Amygdala (tissue), 56 donors: ENCODE data around the gene RSRC1.

Experiments used
- DNase-seq, 56 donors: peaks; one replicate each; lab custom pipeline; 2025; lab: John Stamatoyannopoulos, UW

RSRC1 gene

DNA sequence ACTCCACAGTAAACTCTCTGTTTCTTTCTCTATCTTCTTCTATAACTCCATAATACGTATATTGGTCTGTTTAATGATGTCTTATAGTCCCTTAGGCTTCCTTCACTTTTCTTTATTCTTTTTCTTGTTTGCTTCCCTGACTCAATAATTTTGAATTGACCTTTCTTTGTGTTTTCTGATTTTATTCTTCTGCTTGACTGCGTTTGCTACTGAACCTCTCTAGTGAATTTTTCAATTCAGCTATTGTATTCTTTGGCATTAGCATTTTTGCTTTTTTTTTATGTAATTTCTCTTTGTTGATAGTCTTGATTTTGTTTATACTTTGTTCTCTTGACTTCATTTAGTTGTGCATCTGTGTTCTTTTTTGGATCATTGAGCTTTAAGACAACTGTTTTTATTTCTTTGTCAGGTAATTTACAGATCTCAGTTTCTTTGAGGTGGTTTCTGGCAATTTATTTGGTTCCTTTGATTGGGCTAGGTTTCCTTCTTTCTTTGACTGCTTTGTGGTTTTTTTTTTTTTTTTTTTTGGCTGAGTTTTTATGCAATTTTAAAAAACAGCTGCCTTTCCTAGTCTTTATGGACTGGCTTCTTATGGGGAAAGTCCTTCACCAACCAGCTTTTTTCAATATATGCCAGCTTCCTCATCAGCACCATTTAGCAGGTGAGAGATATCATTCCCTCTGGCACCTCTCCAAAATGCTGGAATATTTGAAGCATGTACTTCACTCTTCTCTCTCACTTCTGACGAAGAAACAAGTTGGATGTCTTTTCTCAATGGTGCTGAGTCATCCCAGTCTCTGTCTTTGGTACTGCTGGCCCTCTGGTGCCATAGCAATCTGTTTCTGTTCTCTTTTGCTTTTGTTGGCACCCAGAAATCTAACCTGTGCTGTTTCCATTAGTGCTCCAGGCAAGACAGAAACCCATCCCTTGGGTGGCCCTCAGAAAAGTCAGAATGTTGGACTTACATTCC lies 17.6 kb downstream of the RSRC1 start:
- no peak for DNase-seq

DNA sequence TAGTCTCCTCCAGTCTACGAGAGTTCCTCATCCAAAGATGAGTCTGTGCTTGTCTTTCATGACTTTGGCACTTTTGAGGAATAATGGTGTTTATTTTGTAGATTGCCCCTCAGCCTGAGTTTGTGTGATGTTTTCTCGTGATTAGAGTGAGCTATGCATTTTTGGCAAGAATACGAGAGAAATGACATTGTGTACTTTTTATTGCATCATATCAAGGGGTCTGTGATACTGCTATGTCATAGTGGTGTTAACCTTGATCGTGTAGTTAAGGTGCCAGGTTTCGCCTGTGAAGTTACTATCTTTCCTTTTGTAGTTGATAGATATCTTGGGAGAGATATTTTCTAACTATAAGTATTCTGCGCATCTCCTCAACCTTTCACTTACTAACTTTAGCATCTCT lies 18.9 kb downstream of the RSRC1 start:
- DNase-seq, result no peak

DNA sequence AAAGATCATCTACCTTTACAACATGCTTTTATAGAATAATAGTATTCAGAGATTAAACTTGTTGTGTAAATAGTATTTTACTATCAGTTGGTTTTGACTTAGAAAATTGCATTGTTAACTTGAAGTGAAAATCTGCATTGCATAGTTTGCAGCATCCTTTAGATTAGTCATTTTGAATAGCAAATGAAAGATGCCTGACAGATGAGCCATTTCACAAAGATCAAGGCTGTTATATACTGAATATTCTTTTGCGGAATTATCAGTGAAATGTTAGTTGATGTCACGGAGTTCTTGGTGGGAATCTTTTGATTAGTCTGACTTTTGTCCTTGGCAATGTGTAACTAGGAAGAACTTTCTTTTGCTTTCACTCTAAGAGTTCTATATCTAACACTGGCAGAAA lies 24.5 kb downstream of the RSRC1 start:
- no peak for DNase-seq

DNA sequence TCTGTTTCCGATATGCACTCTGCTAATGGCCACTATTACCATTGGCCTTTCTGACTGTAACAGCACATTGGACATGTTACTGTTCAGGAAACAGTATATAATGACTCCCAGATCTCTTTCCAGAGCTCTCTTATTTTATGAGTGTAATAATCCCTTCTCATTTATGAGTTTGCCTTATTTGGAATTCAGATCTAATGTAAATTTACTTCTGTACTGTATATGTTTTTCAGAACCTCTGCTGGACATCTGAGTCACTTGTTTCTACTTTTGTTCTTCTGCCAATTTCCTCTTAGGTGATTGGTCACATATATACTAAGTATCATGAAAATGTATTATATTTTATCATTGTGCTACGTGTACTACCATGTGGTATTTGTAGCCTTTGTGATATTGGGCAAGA lies 30.5 kb downstream of the RSRC1 start:
- no peak for DNase-seq

DNA sequence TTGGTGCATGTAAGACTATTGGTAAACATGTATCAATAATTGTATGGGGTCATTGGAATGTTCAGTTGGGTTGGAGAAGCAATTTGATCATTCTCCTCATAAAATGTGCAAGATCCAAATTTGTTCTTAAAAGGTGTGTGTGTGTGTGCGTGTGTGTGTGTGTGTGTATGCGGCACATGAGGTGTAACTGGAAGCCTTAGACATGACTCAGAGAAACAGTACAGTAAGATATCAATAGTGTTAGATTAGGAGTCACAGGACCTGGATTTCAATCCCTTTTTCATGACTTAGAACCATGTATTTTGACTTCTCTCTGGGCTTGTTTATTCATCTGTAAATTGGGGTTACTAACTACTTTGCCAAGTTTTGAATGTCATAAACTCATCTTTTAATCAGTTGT lies 38.3 kb downstream of the RSRC1 start:
- no peak for DNase-seq

DNA sequence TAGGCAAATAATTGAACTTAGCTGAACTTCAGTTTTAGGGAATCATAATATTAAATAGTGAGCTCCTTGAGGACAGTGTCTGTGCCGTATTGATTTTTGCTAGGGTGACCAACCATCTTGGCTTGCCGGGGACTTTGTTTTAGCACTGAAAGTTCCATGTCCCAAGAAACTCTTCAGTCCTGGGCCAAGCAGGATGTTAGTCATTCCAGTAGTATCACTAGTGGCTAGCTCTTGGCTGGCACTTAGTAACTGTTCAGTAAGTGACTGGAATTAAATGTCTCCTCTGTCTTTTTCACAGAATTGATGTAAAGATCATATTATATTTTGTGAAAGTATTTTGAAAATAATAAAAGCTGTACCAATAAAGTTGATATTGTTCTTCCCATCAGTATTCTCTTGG lies 42.3 kb downstream of the RSRC1 start:
- no peak for DNase-seq

DNA sequence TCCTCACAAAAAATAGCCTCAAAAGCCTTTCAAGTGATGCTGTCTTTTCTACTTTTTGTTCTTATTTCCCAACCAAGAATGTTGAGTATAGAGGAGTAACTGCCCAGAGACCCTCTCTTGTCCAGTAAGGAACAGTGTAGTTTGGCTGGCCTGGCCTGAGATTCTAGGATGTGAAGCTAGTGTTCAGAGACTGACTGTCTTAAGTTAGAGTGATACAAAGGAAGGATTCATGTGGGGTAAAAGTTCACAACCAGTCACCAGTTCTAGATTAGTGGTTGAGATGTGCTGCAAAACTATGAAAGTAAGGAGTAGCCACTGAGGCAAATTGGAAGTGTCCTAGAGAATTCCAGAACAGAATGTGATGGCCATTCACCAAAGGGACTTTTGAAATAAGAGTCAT lies 49.1 kb downstream of the RSRC1 start:
- no peak for DNase-seq

DNA sequence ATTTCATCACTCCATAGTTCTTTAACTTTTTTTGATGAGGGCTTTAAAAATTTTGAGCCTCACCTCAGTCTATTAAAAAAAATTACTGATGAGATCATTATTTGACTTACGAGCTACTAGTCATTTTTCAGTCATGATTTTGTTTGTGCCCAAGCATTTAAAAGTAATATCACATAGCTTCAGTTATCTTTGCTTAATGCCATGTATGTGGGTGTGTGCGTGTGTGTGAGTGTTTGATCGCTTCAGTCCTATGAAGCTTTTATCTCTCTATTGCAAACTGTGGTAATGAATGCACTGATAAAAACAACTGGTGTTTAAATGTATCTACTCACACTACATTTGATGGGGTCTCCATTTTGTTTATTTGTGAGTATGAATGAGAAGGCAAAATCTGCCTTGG lies 49.8 kb downstream of the RSRC1 start:
- no peak for DNase-seq

DNA sequence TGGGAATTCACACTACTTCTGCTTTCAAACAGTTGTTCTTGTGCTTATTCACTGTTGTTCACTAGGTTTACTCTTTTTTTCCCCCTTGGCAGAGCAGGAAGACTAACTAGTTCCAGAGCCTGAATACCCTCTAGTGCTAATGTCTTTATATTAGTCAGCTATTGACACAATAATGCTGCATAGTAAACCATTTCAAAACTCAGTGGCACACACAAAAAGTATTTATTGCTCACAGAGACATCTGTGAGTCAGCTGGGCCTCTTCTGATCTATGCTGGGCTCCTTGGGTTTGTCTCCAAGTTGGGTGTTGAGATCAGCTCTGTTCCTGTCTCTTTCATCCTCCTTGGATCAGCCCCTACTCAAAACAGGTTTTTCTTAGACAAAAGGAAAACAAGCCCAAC lies 51.1 kb downstream of the RSRC1 start:
- no peak for DNase-seq

DNA sequence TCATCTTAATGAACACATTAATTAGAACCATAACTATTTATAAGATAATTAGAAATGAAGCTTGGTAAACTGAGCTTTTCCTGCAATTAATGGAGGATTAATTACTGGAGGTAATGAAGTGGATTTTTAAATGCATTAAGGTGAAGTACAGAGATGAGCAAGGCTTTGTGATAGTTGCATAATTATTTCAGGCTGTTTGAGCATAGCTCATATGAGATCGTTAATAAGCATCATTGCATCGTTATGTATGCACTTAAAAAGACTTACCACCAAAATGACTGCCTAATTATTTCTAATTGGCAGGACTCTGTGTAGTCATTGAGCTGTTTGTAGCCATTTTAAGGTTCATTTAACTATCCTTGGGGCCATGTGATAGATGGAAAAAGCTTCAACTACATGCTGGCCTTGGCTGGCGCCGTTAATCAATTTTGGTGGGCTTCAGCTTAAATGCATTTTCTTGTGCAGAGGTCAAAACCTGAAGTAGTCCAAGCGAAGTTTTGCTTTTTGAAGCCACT lies 55.3 kb downstream of the RSRC1 start:
- DNase-seq, result no peak

DNA sequence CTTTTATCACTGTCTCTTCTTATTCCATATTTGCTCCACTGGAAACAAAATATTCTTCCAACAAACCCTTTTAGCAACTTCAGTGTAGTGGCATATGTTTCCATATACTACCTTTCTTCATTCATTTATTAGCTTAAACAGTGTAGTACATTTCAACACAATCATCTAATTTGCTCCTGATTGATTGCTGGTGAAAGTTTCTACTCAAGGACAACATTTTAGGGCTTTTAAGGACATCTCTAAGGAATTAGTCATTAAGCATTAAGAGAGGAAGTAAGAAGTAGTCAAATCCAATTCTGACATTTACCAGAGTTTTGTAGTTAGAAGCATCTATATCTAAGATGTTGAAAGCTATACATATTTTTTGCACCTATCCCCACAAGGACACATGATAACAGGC lies 55.8 kb downstream of the RSRC1 start:
- no peak for DNase-seq

DNA sequence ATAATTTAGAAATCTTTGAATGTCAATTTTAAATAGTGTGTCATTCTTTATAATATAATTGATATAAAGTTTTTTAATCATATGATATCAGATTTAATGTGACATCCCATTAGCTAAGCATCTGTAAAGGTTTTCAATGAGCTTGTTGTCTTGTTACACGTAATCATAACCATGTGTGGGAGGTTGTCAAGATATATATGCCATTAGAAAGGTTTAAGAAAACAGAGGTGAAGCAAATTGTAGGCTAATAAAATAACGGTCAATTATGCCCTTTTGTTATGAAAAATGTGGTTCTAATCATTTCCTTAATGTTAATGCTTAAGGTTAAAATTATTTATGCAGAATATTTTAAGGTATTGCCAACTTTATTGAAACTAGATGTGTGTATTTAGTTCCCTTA lies 56.3 kb downstream of the RSRC1 start:
- DNase-seq, result no peak

DNA sequence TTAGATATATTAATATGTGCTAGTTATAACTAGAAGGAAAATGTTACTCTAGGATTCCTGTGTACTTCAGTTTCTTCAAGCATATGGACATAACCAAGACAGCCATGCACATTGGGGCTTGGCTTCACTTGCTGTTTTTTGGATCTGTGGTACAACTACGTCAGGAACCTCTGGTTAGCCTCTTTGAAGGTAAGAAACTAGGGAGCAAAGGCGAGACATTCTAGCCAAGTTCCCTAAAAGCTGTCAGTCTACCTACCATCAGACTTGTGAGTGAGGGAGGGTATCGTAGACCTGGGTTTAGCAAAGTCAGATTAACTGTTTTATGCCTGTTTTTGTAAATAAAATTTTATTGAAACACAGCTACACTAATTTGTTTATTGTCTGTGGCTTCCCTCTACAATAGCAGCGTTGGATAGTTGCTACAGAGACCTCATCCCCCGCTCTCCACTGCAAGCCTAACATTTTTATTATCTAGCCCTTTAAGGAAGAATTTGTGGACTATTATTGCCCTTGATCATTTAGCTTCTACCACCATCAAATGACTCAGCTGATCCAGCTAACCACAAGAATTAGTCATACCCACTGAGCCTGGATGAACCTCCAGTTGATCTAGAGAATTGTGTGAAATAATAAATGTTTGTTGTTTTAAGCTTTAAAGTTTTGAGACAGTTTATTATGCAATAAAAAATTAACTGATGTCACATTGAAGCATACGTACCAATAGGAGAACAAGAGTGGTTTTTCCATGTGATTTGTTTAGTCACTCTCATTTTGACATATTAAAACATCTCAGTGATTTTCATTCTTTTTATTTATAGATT lies 58.1 kb downstream of the RSRC1 start:
- DNase-seq, result no peak

DNA sequence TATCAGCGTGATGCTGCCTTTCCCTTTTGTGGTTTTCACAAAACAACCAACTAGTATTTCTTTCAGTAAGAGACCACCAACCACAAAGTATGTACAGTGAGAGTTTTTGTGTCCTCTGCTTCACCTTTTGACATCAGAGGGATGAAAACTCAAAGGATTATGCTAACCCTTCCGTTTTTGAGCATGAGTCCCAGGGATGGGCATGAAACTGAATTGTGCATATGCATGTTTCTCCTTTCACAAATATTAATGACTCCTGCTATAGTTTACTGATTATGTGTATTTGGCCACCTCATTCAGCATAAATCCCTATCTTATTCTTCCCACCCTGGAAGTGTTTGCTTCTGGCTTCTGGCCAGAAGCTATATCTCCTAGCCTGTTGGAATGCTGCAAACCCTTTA lies 59.2 kb downstream of the RSRC1 start:
- DNase-seq, result no peak

DNA sequence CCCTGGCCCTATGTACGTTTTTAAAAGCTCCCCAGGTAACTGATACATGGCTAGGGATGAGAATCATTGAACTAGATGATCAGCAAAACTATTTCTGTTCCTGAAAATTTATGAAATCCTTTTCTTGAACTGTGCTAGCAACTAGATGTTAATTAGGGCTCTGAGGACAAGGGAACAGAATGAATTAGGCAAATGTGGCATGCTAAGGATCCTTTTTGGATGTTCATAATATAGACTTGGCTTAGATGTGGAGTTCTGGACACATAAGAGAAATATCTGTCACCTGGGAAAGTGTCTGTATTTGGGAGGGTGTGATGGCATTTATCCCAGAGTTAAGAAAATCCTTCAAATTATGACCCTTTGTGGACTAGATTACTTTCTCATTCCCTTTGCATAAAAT lies 71.2 kb downstream of the RSRC1 start:
- DNase-seq, result no peak

DNA sequence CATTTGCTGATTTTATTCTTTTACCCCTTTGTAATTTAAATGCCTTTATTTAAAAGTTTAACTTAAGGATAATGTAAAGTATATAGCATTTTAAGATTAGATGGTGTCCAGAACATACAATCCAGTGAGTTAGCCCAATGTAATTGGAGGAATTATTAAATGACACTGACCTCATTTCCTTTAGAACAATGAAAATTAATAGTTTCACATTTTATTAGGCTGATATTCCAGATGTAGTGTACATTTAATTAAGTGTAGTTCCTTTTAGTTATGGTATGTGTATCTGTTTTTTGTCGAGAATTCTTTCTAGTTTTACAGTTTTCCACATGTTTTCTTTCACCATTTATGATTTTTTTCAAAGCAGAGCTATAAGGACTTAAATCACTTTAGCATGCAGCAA lies 75.8 kb downstream of the RSRC1 start:
- no peak for DNase-seq

DNA sequence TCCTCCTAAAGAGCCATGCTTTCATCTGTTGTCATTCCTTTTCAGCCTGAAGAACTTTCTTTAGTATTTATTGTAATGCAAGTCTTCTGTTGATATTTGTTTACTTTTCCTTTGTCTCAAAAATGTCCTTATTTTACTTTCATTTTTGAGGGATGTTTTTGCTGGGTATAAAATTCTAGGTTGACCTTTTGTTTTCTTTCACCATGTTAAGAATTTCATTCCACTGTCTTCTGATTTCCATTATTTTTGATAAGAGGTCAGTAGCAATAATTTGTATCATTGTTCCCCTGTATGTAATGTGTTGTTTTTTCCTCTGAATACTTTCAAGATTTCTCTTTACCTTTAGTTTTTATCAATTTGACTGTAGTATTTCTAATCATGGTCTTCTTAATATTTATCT lies 91.1 kb downstream of the RSRC1 start:
- no peak for DNase-seq

DNA sequence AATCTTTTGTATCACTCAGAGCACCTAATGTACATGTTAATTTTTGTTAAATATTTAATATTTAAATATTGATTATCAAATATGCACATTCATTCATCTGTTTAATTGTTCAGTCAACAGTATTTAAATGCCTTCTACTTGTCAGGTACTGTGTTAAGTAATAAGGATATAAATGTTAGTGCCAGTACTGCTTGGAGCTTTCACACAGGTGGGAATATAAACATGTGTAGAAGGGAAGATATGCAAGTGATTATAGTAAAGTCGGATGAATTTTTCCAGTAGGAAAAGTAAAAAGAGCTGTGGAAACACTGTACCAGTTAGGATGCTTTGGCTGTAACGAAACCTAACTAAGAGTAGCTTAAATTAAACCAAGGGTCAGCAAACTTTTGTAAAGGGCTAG lies 95.4 kb downstream of the RSRC1 start:
- no peak for DNase-seq

DNA sequence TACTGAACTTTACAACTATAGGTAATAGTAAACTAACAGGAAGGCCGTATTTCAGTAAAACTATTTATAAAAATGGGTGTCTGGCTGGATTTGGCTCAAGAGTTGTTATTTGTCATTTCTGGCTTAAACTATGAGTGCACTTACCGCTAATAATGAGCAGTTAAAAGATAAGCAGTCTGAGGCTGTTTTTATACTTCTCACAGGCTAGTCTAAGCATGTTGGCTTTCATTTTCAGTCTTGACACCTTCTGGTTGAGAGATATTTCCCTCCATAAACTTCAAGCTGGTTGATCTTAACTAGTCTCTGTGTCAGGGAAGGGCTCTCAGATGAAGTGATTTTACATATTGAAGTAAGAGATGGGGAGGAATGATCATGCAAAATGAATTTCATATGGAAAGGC lies 96.1 kb downstream of the RSRC1 start:
- DNase-seq, result no peak

DNA sequence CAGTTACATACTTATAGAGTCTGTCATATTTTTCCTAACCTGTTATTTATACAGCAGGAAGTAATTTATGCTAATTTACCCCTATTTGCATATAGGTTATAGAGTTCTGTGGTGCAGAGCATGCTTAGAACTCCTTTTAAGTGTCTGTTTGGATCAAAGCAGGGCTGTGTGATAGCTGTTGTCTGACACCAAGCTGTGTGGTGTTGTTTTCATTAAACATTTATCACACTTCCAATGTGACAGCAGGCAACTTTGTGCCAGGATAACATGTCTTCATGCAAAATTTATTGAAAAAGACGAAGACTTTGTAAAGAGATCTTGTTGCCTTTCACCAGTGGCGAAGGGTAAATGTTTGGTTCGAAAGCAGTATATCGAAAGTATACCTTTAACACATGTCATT lies 100.2 kb downstream of the RSRC1 start:
- no peak for DNase-seq

DNA sequence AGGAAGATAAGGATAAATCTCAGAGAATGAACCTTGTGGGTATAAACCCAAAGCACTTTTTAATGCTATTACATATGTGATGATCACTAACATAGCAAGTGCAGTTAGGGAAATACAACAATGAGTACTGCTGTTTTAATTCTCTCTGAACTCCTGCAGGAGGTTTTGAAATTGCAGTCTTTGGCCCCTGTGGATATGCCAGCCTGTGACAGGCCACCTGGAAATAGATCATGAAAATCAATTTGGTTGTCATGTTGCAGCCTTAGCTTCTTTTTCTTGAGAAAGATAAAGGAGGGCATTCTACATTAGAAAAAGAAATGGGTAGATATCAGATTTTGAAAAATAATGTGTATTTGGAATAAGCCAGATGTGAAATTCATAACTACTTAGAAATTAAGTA lies 103.6 kb downstream of the RSRC1 start:
- no peak for DNase-seq

DNA sequence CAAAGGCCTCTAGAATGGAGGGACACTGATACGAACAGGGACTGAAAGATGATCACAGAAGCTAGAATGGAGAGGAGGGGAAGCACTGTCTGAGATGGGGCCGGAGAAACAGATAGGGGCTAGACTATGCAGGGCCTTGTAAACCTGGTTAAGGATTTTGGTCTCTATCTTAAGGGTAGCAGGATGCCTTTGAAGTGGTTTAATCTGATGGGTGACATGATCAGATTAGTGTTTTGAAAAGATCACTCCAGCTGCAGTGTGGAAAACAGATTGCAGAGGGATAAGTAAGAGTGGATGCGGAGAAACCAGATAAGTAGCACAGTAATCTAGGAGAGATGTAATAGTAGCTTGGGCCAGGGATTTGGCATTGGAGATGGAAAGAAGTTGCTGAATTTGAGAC lies 108.1 kb downstream of the RSRC1 start:
- no peak for DNase-seq
